ENCODE measurements around the gene JUP. TPM values are rescaled to one million over a fixed set of nuclear protein-coding genes. Genes with fewer than 3 reads are reported as not detected.

JUP gene
- polyA plus RNA-seq, 1 of the 3 experiments (the other 2 are of a cell fraction): 13.0 TPM

DNA sequence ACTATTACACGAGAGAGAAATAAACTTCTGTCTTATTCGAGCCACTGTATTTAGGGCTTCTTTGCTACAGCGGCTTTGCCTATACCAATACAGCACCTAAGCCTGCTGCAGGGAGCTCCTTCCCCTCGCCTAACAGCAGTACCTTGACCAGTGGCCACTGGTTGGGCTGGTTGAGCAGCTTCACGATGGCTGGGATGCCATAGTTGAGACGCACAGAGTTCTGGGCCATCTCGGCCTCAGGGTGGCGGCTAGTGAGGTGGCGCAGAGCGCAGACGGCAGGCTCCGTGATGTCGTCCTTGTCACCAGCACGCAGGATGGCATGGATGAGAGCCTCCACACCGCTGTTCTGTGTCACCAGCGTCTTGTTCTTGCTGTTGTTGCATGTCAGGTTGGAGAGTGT lies 23.7 kb downstream of the JUP start:
- TF ChIP-seq POLR2AphosphoS5 (IDR thresholded peaks at IDR 0.05; ENCODE audit: low read depth, low read length) (no peak), FOXJ3 (CRISPR knock-in tag; IDR thresholded peaks at IDR 0.05) (no peak), NRF1 (IDR thresholded peaks at IDR 0.05; ENCODE audit: low read depth, low read length) (no peak), EP300 (IDR thresholded peaks at IDR 0.05; ENCODE audit: borderline replicate concordance in 1 of 2, low read depth in 1 of 2, low read length in 1 of 2) (no peak), EZH2phosphoT487 (IDR thresholded peaks at IDR 0.05; ENCODE audit: borderline replicate concordance, low read depth) (no peak)
- TF ChIP-seq, protein P1, sequence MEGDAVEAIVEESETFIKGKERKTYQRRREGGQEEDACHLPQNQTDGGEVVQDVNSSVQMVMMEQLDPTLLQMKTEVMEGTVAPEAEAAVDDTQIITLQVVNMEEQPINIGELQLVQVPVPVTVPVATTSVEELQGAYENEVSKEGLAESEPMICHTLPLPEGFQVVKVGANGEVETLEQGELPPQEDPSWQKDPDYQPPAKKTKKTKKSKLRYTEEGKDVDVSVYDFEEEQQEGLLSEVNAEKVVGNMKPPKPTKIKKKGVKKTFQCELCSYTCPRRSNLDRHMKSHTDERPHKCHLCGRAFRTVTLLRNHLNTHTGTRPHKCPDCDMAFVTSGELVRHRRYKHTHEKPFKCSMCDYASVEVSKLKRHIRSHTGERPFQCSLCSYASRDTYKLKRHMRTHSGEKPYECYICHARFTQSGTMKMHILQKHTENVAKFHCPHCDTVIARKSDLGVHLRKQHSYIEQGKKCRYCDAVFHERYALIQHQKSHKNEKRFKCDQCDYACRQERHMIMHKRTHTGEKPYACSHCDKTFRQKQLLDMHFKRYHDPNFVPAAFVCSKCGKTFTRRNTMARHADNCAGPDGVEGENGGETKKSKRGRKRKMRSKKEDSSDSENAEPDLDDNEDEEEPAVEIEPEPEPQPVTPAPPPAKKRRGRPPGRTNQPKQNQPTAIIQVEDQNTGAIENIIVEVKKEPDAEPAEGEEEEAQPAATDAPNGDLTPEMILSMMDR (IDR thresholded peaks at IDR 0.05): no peak
- TF ChIP-seq, protein P2, sequence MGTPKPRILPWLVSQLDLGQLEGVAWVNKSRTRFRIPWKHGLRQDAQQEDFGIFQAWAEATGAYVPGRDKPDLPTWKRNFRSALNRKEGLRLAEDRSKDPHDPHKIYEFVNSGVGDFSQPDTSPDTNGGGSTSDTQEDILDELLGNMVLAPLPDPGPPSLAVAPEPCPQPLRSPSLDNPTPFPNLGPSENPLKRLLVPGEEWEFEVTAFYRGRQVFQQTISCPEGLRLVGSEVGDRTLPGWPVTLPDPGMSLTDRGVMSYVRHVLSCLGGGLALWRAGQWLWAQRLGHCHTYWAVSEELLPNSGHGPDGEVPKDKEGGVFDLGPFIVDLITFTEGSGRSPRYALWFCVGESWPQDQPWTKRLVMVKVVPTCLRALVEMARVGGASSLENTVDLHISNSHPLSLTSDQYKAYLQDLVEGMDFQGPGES (IDR thresholded peaks at IDR 0.05; ENCODE audit: low read depth, low read length): no peak
- no peak overlapping the region for H3K9ac ChIP-seq
- POLR2A ChIA-PET: no interaction called here
- H3K27me3 ChIP-seq (ENCODE audit: insufficient read depth): no peaks in the 10 kb centered on the region
- H3K4me3 ChIP-seq (ENCODE audit: low read depth in 2 of 2, low read length in 1 of 2): no peak overlapping the region
- no peak for DNase-seq
- H3K27ac ChIP-seq (ENCODE audit: low read depth in 2 of 2, low read length in 1 of 2): no peak overlapping the region
- CTCF ChIA-PET: interaction anchor here (0.7 to 3.1 kb wide), 4 partner anchors 23 to 39 kb away, joined by 3 to 12 read pairs (median 4); partner anchors contain the start of gene JUP
- peaks cover 0 to 14% of the 10 kb centered on the region in 2 experiments for H3K36me3 ChIP-seq (replicated peaks in 1 of 2; ENCODE audit: control insufficient read depth in 1 of 2, insufficient read depth in 2 of 2, low read length in 1 of 2)
- H3K79me2 ChIP-seq (ENCODE audit: insufficient read depth): no peaks in the 10 kb centered on the region
- 94% methylated on average over 14 of the region's 16 CpGs for WGBS (ENCODE audit: low lambda C conversion rate)
- no peak overlapping the region for H3K4me2 ChIP-seq
- no peak overlapping the region for H2AFZ ChIP-seq (ENCODE audit: low read depth)
- no peaks in the 10 kb centered on the region for H3K9me3 ChIP-seq
- H3K4me1 ChIP-seq (ENCODE audit: control insufficient read depth in 1 of 2, insufficient read depth in 2 of 2, low read depth in 1 of 2, low read length in 1 of 2): no peaks in the 10 kb centered on the region; a peak in 1 of 4 replicates
- H4K20me1 ChIP-seq (ENCODE audit: insufficient read depth): no peaks in the 10 kb centered on the region
- no peaks in the 10 kb centered on the region for H3K9me2 ChIP-seq
- H3F3A ChIP-seq (replicated peaks; ENCODE audit: insufficient read depth): peaks cover 3% of the 10 kb centered on the region

DNA sequence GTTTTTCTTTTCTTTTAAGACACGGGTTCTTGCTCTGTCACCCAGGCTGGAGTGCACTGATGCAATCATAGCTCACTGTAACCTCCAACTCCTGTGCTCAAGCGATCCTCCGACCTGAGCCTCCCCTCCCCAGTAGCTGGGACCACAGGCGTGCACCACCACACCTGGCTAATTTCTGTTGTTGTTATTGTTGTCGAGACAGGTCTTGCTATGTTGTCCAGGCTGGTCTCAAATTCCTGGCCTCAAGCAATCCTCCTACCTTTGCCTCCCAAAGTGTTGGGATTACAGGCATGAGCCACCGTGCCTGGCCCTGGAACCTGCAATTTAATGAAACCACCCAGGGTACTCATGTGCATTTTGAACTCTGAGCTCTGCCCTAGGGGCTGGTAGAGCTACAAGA lies 24.1 kb downstream of the JUP start:
- H3K27ac ChIP-seq (ENCODE audit: low read depth in 2 of 2, low read length in 1 of 2): no peak overlapping the region
- ChIA-PET POLR2A (no interaction called here), CTCF (interaction anchor here (0.7 to 3.1 kb wide), 4 partner anchors 24 to 39 kb away, joined by 3 to 12 read pairs (median 4); partner anchors contain the start of gene JUP)

More for the DNA sequence above, 24.1 kb downstream of the JUP start:
- WGBS (ENCODE audit: low lambda C conversion rate): 90% methylated on average over 6 of the region's 6 CpGs
- Histone ChIP-seq H3K9me2 (no peaks in the 10 kb centered on the region), H3K27me3 (ENCODE audit: insufficient read depth) (no peaks in the 10 kb centered on the region), H3K4me2 (no peak overlapping the region), H3K4me3 (ENCODE audit: low read depth in 2 of 2, low read length in 1 of 2) (no peak overlapping the region), H3K9me3 (no peaks in the 10 kb centered on the region), H3K79me2 (ENCODE audit: insufficient read depth) (no peaks in the 10 kb centered on the region), H2AFZ (ENCODE audit: low read depth) (no peak overlapping the region), H3K9ac (no peak overlapping the region), H4K20me1 (ENCODE audit: insufficient read depth) (no peaks in the 10 kb centered on the region), H3K36me3 (replicated peaks in 1 of 2; ENCODE audit: control insufficient read depth in 1 of 2, insufficient read depth in 2 of 2, low read length in 1 of 2) (peaks cover 0 to 11% of the 10 kb centered on the region in 2 experiments), H3K4me1 (ENCODE audit: control insufficient read depth in 1 of 2, insufficient read depth in 2 of 2, low read depth in 1 of 2, low read length in 1 of 2) (no peaks in the 10 kb centered on the region; a peak in 1 of 4 replicates), H3F3A (replicated peaks; ENCODE audit: insufficient read depth) (peaks cover 3% of the 10 kb centered on the region)
- DNase-seq: no peak
- no peak for TF ChIP-seq ELF1 (IDR thresholded peaks at IDR 0.05)
- TF ChIP-seq GATA2 (CRISPR knock-in tag; IDR thresholded peaks at IDR 0.05): no peak
- no peak for TF ChIP-seq TEAD4 (IDR thresholded peaks at IDR 0.05; ENCODE audit: borderline replicate concordance, insufficient read depth)
- no peak for TF ChIP-seq FOSL2 (IDR thresholded peaks at IDR 0.05; ENCODE audit: borderline replicate concordance, low read depth)
- TF ChIP-seq SMC3 (IDR thresholded peaks at IDR 0.05; ENCODE audit: low read depth, low read length): no peak
- no peak for TF ChIP-seq NRF1 (IDR thresholded peaks at IDR 0.05; ENCODE audit: low read depth, low read length)
- TF ChIP-seq MEF2A (IDR thresholded peaks at IDR 0.05; ENCODE audit: borderline replicate concordance, low read depth): no peak
- no peak for TF ChIP-seq EP300 (IDR thresholded peaks at IDR 0.05; ENCODE audit: borderline replicate concordance in 1 of 2, low read depth in 1 of 2, low read length in 1 of 2)
- TF ChIP-seq, protein P3, sequence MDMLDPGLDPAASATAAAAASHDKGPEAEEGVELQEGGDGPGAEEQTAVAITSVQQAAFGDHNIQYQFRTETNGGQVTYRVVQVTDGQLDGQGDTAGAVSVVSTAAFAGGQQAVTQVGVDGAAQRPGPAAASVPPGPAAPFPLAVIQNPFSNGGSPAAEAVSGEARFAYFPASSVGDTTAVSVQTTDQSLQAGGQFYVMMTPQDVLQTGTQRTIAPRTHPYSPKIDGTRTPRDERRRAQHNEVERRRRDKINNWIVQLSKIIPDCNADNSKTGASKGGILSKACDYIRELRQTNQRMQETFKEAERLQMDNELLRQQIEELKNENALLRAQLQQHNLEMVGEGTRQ (IDR thresholded peaks at IDR 0.05; ENCODE audit: borderline replicate concordance, low read depth, low read length): no peak
- TF ChIP-seq, protein P2 (IDR thresholded peaks at IDR 0.05; ENCODE audit: low read depth, low read length): no peak
- TF ChIP-seq, protein P4, sequence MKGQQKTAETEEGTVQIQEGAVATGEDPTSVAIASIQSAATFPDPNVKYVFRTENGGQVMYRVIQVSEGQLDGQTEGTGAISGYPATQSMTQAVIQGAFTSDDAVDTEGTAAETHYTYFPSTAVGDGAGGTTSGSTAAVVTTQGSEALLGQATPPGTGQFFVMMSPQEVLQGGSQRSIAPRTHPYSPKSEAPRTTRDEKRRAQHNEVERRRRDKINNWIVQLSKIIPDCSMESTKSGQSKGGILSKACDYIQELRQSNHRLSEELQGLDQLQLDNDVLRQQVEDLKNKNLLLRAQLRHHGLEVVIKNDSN (IDR thresholded peaks at IDR 0.05; ENCODE audit: borderline replicate concordance, low read depth): no peak
- no peak for TF ChIP-seq FOXM1 (IDR thresholded peaks at IDR 0.05; ENCODE audit: low read depth)
- no peak for TF ChIP-seq JUND (IDR thresholded peaks at IDR 0.05)
- TF ChIP-seq, protein P5, sequence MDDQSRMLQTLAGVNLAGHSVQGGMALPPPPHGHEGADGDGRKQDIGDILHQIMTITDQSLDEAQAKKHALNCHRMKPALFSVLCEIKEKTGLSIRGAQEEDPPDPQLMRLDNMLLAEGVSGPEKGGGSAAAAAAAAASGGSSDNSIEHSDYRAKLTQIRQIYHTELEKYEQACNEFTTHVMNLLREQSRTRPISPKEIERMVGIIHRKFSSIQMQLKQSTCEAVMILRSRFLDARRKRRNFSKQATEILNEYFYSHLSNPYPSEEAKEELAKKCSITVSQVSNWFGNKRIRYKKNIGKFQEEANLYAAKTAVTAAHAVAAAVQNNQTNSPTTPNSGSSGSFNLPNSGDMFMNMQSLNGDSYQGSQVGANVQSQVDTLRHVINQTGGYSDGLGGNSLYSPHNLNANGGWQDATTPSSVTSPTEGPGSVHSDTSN (IDR thresholded peaks at IDR 0.05): no peak
- no peak for TF ChIP-seq RFX5 (IDR thresholded peaks at IDR 0.05; ENCODE audit: low read length)
